ENCODE data around the gene HOMEZ.

- TF ChIP-seq POLR2A (IDR thresholded peaks at IDR 0.05), result no peak
- TF ChIP-seq, protein P1, sequence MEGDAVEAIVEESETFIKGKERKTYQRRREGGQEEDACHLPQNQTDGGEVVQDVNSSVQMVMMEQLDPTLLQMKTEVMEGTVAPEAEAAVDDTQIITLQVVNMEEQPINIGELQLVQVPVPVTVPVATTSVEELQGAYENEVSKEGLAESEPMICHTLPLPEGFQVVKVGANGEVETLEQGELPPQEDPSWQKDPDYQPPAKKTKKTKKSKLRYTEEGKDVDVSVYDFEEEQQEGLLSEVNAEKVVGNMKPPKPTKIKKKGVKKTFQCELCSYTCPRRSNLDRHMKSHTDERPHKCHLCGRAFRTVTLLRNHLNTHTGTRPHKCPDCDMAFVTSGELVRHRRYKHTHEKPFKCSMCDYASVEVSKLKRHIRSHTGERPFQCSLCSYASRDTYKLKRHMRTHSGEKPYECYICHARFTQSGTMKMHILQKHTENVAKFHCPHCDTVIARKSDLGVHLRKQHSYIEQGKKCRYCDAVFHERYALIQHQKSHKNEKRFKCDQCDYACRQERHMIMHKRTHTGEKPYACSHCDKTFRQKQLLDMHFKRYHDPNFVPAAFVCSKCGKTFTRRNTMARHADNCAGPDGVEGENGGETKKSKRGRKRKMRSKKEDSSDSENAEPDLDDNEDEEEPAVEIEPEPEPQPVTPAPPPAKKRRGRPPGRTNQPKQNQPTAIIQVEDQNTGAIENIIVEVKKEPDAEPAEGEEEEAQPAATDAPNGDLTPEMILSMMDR (IDR thresholded peaks at IDR 0.05), result no peak
These were observed 36.9 kb upstream of the HOMEZ start for GRCh38 chr14:23322568-23323517.
